Right lobe of liver (tissue), 5 donors: ENCODE data around the gene ID3. TPM values are rescaled to one million over a fixed set of nuclear protein-coding genes. Genes with fewer than 3 reads are reported as not detected.

Source experiments
- total RNA-seq, 6 experiments: library from RNA; depleted of rRNA in 2 of 6; stranded (reverse); fragments of >200 nt in 2 of 6; fragmentation: NEBNext Ultra II Directional in 3 of 6; extraction: Animal tissue kit (Norgen Biotek cat#: 25700) in 3 of 6; gene quantifications; one replicate each; pipeline versions ENCODE4 v1.1.0 to v1.2.4, GENCODE V29; 2016 to 2023
- donor health status: DM: no; HTN: no; CAD: no.
- donor health status: DM: no; HTN: no; CAD: no.
- donor health status: DM: no; HTN: yes; CAD: no.
- donor health status: DM: no; HTN: yes; CAD: no.

Gene ID3
- total RNA-seq, 6 experiments from 2014 or later, result 12.7 to 44.6 (median 27.0) TPM

Other genes starting within 250 kb of the ID3 start
- 10 to 100 TPM; 27.5 to 44.2 (median 32.0) TPM for gene HNRNPR, start 215.2 kb downstream of the ID3 start, total RNA-seq
- gene ZNF436, start 189.7 kb downstream of the ID3 start, total RNA-seq, result 1 to 10 TPM; 2.8 to 4.5 (median 3.4) TPM
- gene TCEA3, start 134.8 kb downstream of the ID3 start, total RNA-seq, result 10 to 100 TPM; 53.3 to 94.0 (median 63.2) TPM
- 10 to 100 TPM; 12.3 to 22.1 (median 16.6) TPM for gene ASAP3, start 75.3 kb downstream of the ID3 start, total RNA-seq
- 1 to 10 TPM in 1 of 6 experiments, under 1 TPM in 5; 0.18 to 1.2 (median 0.70) TPM for gene E2F2, start 28.3 kb downstream of the ID3 start, total RNA-seq
- 100 to 1,000 TPM; 341 to 471 (median 405) TPM for gene RPL11, start 132.3 kb upstream of the ID3 start, total RNA-seq
- 10 to 100 TPM; 21.1 to 42.2 (median 36.1) TPM for gene ELOA, start 184.0 kb upstream of the ID3 start, total RNA-seq
- gene PITHD1, start 218.9 kb upstream of the ID3 start, total RNA-seq, result 10 to 100 TPM; 22.9 to 34.7 (median 30.6) TPM
- 10 to 100 TPM; 28.1 to 69.8 (median 32.6) TPM for gene LYPLA2, start 231.6 kb upstream of the ID3 start, total RNA-seq
- gene GALE, start 241.3 kb upstream of the ID3 start, total RNA-seq, result 10 to 100 TPM; 25.9 to 46.9 (median 42.0) TPM